Glutamatergic neuron (in vitro differentiated cells): Measurements from ENCODE around the gene METTL8. TPM values are rescaled to one million over a fixed set of nuclear protein-coding genes. Genes with fewer than 3 reads are reported as not detected.
"Not testable (repeated sequence)": the region's sequence is repeated elsewhere in the genome, so short reads cannot be mapped to it uniquely, and the experiment has no call there.

Source experiments
- DNase-seq: peaks from one replicate; pipeline ENCODE4 v3.0.0; 2022
- H3K27ac Mint-ChIP-seq: one replicate; pipeline ENCODE4 v1.8.0; 2020; ENCODE audit warnings: mild to moderate bottlenecking, mixed read lengths, inconsistent platforms; ENCODE audit not compliant: unreplicated experiment
- H3K27me3 Mint-ChIP-seq: one replicate; pipeline ENCODE4 v1.8.0; 2020; ENCODE audit warnings: mild to moderate bottlenecking, moderate library complexity, mixed read lengths, inconsistent platforms; ENCODE audit not compliant: unreplicated experiment
- H3K36me3 Mint-ChIP-seq: one replicate; pipeline ENCODE4 v1.8.0; 2020; ENCODE audit warnings: mild to moderate bottlenecking, mixed read lengths, inconsistent platforms; ENCODE audit not compliant: unreplicated experiment
- H3K4me1 Mint-ChIP-seq: one replicate; pipeline ENCODE4 v1.8.0; 2020; ENCODE audit warnings: mild to moderate bottlenecking, low read depth, mixed read lengths, inconsistent platforms; ENCODE audit not compliant: unreplicated experiment
- H3K4me3 Mint-ChIP-seq: one replicate; pipeline ENCODE4 v1.8.0; 2020; ENCODE audit warnings: mild to moderate bottlenecking, mixed read lengths, inconsistent platforms; ENCODE audit not compliant: unreplicated experiment
- H3K9me3 Mint-ChIP-seq: one replicate; pipeline ENCODE4 v1.8.0; 2020; ENCODE audit warnings: mild to moderate bottlenecking, moderate library complexity, mixed read lengths, inconsistent platforms; ENCODE audit not compliant: unreplicated experiment
- total RNA-seq: library from RNA; stranded (reverse); fragmentation: NEBNext Ultra II Directional; extraction: Animal tissue kit (Norgen Biotek cat#: 25700); gene quantifications from one replicate; pipeline ENCODE4 v1.2.1, GENCODE V29; 2021; ENCODE audit not compliant: unreplicated experiment
- TF ChIP-seq, protein P1 (sequence below): fragments of 200-600 bp; sonication (generic); IDR thresholded peaks from one replicate; pipeline ENCODE4 v1.5.0; 2021; ENCODE audit not compliant: partially characterized antibody, unreplicated experiment

The METTL8 gene
- total RNA-seq, 1 donor from 2014 or later, result 10.9 TPM

DNA sequence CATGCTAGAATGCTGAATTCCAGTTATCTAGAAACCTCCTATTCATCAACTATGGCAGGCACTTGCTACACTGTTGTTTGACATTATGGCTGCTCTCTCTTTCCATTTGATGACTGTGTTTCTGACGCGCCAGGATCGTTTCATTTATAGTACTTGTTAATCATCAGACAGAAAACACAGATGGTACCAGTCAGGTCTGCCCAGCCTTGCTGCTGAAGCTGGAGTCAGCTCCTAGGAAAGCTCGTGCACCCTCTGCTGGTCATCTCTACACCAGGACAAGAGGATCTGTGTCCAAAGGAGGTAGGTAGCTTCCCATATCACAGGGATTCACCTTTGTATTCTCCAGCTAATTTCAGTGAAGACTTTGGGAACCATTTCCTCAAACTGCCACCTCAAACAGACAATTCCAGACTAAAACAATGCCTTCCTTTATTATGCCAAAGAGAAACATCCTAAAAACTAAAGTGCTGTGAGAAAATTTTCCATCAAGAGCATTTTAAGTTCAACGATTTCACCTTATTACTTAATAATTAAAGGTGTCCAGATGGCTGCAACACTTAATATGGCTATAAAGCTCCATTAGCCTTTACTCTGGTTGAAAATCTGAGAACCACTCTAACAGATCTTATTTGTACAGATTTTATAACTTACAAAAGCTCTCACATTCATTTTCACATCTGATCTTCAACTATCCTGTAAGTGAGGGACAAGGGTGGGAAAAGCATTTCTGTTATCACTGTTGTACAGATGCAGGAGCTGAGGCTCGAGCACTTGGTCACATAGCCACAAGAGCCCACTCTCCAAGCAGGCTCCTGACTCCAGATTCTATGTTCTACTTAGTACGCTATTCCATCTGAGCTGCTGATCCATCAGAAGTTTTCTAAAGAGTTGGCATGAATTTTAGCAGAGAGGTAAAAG lies 17.5 kb downstream of the METTL8 start:
- Mint-ChIP-seq H3K27ac (peak overlapping the region; percentile 69), H3K9me3 (no peaks in the 10 kb centered on the region), H3K36me3 (no peaks in the 10 kb centered on the region), H3K27me3 (no peaks in the 10 kb centered on the region), H3K4me3 (peak overlapping the region; percentile 31), H3K4me1 (peaks cover 7% of the 10 kb centered on the region)
- TF ChIP-seq, protein P1, sequence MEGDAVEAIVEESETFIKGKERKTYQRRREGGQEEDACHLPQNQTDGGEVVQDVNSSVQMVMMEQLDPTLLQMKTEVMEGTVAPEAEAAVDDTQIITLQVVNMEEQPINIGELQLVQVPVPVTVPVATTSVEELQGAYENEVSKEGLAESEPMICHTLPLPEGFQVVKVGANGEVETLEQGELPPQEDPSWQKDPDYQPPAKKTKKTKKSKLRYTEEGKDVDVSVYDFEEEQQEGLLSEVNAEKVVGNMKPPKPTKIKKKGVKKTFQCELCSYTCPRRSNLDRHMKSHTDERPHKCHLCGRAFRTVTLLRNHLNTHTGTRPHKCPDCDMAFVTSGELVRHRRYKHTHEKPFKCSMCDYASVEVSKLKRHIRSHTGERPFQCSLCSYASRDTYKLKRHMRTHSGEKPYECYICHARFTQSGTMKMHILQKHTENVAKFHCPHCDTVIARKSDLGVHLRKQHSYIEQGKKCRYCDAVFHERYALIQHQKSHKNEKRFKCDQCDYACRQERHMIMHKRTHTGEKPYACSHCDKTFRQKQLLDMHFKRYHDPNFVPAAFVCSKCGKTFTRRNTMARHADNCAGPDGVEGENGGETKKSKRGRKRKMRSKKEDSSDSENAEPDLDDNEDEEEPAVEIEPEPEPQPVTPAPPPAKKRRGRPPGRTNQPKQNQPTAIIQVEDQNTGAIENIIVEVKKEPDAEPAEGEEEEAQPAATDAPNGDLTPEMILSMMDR, result peak; percentile 73
- DNase-seq, result peak; percentile 86

DNA sequence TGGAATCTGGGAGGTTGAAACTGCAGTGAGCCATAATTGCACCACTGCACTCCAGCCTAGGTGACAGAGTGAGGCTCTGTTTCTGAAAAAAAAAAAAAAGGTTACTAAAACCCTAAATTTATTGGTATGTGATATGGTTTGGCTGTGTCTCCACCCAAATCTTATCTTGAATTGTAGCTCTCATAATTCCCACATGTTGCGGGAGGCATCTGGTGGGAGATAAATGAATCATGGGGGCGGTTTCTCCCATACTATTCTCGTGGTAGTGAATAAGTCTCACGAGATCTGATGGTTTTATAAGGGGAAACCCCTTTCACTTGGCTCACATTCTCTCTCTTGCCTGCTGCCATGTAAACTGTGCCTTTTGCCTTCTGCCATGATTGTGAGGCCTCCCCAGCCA lies 19.1 kb downstream of the METTL8 start:
- not testable (repeated sequence) for H3K4me3 Mint-ChIP-seq, H3K9me3 Mint-ChIP-seq, H3K27me3 Mint-ChIP-seq, H3K4me1 Mint-ChIP-seq, H3K27ac Mint-ChIP-seq, DNase-seq, H3K36me3 Mint-ChIP-seq

DNA sequence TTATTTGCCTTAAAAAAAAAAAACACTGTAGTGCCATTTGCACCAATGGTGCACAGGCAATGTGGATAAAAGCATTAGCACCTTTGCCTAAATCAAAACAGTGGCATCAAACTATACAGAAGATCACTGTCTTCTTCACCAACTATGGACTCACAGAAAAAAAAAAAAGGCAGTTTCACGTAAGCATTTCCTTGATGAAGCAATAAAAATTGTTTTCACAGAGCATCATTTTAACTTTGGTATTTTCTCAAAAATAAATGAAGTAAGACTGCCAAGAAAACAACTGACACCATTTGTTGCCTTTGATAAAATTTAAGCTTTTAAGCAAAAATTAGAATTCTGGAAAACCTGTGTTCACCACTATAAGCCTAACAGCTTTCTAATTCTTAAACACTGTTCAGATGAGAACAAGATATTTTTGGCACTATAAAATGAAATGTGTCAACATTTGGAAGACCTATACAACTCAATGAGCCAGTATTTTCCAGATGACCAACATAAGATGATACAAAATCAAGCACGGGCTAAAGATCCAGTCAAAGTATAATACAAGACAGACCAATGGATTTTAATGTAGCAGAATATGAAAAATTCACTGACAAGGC lies 21.1 kb downstream of the METTL8 start:
- Mint-ChIP-seq H3K36me3 (no peaks in the 10 kb centered on the region), H3K9me3 (no peaks in the 10 kb centered on the region), H3K27ac (no peak overlapping the region), H3K4me1 (peaks cover 7% of the 10 kb centered on the region), H3K4me3 (no peak overlapping the region), H3K27me3 (no peaks in the 10 kb centered on the region)
- TF ChIP-seq, protein P1, result no peak
- no peak for DNase-seq

DNA sequence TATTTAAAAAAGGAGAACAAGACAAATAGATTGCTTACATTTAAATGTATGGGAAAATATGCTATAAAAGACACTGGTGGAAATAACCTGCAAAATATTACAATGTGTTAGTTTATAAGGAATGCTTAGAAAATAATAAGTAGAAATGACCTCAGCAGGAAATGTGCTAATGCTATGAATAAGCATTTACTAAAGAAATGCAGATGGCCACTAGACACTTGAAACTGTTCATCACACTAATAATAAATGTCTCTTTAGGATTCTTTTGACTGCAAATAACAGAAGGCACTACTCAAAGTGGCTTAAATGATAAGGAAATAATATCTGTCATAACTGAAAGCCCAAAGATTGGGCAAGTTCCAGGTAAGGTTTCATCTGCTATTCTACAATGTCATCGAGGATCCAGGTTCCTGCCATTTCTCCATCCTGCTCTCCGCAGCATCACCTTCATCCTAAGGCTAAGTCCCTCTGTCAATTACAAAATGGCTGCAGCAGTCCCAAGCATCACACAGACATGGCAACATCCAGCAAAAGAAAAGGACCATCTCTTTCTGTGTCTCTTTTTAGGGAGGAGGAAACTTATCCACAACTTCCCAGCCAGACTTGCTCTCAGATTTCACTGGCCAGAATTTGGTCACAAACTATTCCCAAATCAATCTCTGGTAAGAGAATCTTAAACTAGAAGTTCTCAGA lies 21.9 kb downstream of the METTL8 start:
- no peak for DNase-seq
- H3K4me3 Mint-ChIP-seq, result no peak overlapping the region
- H3K27me3 Mint-ChIP-seq, result no peaks in the 10 kb centered on the region
- H3K27ac Mint-ChIP-seq, result no peak overlapping the region
- peaks cover 7% of the 10 kb centered on the region for H3K4me1 Mint-ChIP-seq
- no peaks in the 10 kb centered on the region for H3K36me3 Mint-ChIP-seq
- no peaks in the 10 kb centered on the region for H3K9me3 Mint-ChIP-seq
- TF ChIP-seq, protein P1, result no peak

DNA sequence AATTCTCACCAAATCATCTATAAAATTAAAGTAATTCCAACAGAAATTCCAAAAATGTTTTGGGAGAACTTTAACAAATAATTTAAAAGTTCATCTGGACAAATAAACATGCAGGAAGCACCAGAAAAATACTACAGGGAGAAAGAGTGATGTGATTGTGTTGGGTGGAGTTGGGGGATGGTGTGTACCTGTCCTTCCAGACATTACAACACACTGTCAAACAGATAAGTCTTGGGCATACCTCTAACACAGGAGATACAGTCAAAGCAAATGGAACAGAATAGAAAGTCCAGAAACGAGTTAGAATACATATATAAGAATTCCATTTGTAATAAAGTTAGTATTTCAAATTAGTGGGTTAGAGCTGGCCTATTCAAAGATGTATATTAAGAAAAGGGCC lies 22.6 kb downstream of the METTL8 start:
- Mint-ChIP-seq H3K4me3 (no peak overlapping the region), H3K9me3 (no peaks in the 10 kb centered on the region), H3K27me3 (no peaks in the 10 kb centered on the region), H3K36me3 (no peaks in the 10 kb centered on the region), H3K27ac (no peak overlapping the region), H3K4me1 (peaks cover 7% of the 10 kb centered on the region)
- DNase-seq, result no peak
- TF ChIP-seq, protein P1, result no peak
